Measurements from ENCODE around the gene GRAMD1B.

The GRAMD1B gene

DNA sequence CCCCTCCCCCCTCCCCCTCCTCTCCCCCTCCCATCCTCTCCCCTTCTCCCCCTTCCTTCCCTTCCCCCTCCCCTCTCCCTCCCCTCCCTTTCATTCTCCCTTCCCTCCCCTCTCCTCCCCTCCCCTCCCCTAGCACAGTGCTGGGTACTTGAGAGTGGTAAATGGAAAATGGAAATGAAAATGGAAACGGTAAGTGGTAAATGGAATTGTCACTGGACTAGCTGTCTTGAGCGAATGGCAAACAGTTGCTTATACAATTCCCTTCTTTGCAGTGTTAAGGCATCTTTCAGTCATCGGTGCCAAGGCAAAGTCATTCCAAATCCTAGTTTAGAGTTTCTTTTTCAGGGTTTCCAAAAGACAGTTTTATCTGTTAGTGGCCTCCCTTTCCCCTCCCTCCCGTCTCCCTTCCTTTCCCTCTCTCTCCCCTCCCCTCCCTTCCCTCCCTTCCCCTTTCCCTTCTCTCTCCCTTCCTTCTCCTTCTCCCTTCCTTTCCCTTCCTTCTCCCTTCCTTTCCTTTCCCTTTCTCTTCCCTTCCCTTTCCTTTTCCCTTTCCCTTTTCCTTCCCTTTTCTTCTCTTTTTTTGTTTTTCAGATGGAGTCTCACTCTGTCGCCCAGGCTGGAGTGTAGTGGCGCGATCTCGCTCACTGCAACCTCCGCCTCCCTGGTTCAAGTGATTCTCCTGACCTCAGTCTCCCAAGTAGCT is 47.3 kb downstream of the GRAMD1B start:
- DNase-seq, result no peak

DNA sequence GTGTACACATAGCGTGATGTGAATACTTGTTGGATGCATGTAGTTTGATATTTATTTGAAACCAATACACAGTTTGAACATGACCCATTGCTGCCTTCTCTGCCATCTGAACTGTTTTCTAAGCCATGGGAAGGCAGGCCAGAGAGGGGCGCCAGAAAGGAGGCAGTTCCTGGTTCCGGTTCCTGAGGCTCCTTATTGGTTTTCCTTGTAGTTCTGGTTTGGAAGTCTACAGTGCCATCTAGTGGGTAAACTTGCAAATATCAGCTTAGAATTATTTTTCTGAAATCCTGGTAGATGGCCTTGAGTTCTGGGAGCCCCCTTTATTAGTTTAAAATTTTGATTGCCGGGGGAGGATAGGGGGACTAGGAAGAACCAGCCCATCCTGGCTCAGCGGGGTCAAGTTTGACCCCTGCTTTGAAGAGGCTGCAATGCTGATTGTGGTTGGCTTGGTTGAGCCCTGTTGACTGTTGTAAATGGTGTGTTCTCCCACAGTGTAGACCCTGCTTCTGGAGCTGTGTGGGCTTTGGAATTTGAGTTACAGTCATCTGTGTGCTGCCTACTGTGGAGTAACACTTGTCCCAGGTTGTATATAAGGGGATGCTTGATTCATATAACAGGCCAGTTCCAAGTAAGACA is 48.4 kb downstream of the GRAMD1B start:
- DNase-seq, result peak; percentile 78 to 87 (median 84)

DNA sequence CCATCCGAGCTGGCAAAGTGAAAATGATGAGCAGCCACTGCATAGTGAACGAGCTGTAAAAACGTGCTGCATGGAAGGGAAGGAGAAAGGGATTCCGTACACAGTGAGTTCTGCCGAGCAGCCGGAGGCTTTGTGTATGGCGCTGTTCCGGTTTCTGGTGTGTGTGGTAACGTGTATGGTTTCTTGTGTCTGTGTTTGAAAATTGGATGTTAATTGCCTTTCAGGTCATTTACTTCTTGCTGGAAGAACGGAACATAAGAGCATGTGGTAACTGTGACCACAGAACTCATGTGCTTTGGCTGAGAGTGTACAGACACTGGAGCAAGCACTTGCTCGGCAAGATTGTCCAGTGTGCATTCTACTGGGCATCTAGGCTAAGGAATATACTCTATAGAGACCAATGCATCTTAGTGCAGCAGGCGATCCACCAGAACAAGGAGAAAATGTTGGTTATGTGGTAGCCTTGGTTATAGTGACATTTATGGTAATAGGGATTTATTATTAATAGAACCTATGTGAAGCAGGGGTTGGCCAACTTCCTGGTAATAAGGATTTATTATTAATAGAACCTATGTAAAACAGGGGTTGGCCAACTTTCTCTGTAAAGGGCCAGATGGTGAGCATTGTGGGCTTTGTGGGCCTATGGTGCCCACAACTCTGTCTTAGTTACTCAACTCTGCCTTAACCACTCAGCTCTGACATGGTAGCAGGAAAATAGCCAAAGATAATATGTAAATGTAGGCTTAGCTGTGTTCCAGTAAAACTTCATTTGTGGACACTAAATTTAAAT is 49.2 kb downstream of the GRAMD1B start:
- peak; percentile 46 to 73 (median 67) for DNase-seq

DNA sequence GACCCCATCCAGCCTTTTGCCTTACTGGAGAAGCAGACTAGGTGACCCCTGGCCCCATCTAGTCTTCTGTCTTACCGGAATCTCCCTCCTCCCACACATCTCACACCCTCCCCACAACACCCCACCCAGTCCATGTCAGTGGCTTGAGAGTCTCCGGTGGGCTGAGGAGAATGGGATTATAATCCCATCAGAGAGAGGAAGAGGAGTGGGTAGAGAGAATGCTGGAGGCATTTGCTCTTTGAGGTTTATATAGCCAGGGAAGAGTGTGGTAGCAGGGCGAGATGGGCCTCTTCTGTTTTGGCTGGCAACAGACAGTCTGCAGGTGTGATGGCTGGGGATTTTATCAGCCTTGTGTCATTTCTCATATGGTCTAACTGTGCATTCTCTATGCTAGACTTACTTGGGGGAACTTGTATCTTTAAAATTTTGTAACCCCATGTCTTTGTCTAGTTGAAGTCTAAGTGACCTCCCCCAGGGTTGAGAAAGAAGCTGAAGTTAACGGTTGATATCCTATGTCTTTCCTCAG is 50.3 kb downstream of the GRAMD1B start:
- DNase-seq, result no peak

DNA sequence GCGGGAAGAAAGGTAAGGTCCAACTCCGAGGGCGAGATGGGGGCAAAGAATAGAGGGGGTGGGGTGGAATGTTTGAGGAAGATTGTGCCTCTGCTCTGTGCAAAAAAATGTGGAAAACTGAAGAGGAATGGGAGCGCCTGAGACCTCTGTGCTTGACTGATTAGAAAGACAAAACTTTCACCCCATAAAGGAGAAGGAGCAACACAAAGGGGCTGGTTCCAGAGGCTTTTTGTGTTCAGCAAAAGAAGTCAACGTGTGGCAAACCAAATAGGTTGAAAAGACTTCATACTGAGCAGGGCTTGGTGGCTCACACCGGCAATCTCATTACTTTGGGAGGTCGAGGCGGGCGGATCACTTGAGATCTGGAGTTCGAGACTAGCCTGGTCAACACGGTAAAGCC is 50.8 kb downstream of the GRAMD1B start:
- no peak for DNase-seq

DNA sequence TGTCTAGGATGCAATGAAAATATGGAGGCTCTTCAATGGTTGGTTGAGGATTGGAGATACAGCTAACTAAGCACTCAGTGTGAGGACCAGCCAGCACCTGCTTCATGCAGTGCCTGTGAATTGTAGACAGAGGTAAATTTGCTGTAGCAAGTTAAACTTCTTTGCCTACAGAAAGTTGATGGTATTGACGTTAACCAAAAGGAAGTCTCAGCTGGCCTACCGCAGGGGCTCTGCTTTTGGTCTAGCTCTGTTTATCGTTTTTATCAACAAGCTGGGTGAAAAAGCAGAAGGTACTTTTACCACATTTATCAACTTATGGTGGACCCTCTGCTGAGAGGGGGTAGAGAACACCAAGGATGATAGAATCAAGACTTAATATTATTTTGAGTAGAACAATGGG is 51.6 kb downstream of the GRAMD1B start:
- no peak for DNase-seq

DNA sequence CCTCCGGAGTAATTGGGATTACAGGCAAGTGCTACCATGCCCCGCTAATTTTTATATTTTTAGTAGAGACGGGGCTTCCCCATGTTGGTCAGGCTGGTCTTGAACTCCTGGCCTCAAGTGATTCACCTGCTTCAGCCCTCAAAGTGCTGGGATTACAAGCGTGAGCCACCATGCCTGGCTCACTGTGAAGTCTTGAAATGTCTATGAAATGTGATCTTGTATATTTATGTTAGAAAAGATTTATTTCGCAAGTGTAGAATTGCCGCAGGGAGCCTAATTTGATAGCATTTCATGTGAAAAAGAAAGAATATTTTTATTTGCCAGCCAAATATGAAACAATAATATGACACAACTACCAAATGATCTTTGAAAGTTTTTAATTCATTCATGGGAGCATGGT is 52.1 kb downstream of the GRAMD1B start:
- DNase-seq, result no peak

DNA sequence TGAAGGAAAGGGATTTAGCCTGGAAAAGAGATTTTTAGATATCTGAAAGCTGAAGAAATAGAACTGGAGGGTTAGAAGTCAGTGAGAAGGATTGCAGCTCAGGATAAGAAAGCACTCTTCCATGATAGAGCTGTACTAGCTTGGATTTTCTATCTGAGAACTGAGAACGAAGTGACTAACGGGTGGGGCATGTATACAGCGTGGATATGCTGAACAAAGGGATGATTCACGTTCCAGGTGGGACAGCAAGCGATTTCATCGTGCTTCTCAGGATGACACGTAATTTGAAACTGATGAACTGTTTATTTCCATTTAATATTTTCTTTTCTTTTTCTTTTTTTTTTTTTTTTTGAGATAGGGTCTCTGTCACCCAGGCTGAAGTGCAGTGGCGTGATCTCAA is 53.0 kb downstream of the GRAMD1B start:
- DNase-seq, result no peak

DNA sequence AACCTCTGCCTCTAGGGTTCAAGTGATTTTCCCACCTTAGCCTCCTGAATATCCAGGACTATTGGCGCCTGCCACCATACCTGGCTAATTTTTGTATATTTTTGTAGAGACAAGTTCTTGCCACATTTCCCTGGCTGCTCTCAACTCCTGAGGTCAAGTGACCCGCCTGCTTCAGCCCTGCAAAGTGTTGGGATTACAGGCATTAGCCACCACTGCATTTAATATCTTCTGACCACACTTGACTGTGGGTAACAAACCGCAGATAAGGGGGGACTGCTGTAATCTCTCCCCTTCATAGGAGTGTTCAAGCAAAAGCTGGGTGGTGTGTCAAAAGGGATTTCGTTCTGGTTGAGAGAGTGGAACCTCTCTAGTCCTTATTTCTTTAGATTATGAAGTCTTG is 53.4 kb downstream of the GRAMD1B start:
- DNase-seq, result no peak

DNA sequence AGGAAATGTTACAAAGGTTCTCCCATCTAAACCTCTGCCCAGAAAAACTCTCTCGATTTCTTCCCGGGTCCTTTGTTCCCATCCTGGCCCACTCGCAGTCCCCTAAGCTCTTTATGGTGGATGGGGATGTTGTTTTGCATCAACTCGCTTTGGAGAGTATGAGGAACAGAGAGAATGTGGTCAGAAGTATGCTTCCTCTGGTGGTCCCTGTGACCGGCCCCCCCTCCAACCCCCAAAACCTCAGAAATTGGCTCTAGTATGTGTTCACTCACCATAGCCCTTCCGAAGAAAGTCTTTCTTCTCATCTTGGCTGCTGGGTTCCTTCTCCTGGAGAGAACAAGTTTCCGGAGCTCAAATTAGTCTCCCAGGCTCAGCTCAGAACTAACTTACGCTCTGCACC is 54.4 kb downstream of the GRAMD1B start:
- DNase-seq, result no peak

DNA sequence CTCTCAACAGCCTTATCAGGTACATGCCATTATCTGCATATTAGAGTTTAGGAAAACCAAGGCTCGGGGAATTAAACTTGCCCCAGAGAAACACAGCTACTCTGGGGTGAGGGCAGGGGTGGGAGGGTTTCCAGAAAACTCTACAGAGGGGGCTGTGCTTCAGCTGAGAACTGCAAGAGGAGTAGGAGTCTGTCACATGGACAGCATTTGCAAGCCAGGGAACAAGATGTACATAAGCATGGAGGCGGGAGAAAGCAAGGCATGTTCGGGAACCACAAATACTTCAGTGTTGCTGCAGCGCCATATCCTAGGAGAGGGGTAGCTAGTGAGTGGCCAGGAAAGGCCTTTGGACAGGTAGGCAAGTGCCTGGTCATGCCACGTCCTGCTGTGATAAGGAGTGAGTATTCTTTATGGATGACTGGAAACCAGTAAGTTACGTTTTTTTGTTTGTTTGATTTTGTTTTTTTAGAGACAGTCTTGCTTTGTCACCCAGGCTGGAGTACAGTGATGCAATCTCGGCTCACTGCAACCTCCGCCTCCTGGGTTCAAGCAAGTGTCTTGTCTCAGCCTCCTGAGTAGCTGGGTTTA is 57.2 kb downstream of the GRAMD1B start:
- DNase-seq, result peak in 1 of 4 experiments; percentile 23

DNA sequence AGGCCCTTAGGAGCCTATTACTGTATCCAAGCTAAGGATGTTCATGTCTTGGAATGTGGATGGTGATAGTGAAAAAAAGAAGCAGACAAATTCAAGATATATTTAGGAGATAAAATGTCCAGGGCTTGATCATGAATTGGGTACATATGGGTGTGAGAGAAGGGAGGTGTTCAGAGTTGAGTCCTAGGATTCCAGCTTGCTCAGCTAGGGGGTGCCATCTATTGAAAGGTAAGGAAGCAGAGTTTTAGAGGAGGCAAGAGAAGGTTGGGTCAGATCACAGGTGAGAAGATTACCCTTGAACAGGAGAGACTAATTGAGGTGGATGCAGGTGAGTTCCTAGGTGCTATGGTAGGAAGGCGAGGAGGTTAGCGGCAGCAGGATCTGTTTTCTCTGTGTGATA is 60.5 kb downstream of the GRAMD1B start:
- no peak for DNase-seq

DNA sequence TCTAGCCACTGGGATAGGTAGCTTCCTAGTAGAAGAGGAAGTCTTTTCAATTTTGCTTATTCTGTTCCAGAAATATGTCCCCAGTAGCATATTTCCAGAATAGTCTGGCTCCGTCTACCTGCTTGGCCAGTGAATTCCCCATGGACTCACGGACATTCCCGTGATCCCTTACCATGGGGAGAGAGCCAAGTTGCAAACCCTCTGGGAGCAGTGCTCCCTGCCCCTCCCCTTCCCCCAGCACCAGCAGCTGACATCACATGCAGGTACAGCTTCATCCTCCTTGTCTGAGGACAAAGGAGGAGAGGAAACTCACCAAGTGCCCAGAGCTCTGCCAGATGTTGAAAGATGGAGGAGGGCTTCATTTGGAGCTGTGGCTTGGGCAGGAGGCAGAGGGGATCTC is 61.2 kb downstream of the GRAMD1B start:
- DNase-seq, result no peak

DNA sequence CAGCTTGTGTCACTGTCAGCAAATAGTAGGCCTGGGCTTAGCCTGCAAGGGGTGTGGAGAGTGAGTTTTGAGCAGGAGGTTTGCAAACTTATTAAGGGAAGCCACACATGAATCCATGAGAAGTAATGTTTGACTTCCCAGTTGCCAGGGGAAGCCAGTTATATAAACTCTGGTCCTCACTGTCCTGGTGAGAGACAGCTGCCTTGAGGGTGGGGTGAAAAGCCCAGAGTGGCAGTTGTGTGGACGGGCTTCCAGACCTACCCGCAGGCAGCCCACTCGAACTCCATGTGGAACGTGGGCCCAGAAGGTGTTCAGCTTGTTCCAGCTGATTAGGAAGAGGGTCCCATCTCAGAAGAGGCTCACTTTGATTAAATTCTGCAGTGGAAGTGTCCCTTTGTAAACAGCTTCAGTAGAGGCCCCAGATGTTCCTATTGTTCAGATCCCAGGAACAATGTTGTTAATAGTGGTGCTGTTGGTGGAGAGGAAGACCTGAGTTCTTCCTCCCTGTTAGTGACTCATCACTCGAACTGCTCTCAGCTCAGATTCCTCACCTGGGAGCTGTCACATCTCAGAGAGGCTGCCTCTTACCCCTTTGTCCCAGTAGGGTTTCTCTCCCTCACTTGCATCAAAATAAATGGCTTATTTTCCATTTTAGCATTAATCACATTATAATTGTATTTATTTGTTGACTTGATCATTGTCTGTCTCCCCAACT is 63.4 kb downstream of the GRAMD1B start:
- no peak for DNase-seq

DNA sequence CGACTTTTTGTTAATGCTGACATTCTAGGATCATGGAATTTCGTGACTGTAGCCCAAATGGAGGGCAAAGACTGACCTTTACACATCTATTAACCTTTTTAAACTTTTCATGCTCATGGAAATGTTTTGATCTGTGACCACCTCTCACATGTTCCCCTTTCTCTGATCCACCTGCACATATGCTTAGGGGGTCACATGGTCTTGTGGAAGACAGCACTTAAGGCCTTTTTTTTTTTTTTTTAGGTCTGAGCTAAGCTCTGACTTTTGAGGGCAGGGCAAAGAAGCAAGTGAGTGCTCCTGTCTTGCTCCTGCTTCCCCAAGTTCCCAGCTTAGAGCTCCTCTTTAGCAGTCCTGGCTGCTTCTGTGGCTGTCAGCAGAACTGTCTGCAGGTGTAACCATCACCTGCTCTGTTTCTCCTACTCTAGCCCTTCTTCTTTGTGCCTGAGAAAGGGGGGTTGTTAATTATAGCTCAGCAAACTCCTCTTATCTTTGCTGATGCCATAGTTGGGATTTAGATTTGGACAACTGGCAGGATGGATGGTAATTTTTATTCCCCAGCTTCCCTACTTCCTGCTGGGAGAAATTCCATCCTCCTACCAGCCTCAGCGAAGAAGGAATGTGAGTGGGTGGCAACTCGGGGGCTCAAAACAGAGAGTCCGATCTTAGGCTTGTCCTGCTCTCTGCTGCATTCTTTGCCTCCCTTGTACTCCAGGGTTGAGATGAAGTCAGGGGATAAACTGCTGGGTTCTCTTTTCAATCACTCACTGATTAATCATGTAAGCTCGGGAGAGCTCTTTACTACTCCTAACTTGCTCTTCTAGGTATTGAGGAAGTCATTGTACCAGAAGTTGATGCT is 64.4 kb downstream of the GRAMD1B start:
- no peak for DNase-seq

DNA sequence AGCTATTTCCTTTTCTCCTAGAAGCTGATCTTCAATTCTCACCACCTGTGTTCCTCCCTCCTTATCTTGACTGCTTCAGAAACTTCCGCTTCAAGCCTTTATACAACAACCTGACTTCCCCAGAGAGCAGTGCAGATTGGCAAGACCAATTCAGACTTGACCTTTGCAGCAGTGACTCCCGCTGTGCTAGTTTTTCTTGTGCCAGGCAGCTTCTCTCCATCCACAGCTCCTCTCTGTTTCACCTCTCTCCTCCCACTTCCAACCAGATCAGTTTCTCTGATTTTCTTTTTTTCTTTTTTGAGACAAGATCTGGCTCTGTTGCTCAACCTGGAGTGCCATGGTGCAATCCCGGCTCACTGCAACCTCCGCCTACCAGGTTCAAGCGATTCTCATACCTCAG is 74.3 kb downstream of the GRAMD1B start:
- peak in 1 of 4 experiments; percentile 13 for DNase-seq

DNA sequence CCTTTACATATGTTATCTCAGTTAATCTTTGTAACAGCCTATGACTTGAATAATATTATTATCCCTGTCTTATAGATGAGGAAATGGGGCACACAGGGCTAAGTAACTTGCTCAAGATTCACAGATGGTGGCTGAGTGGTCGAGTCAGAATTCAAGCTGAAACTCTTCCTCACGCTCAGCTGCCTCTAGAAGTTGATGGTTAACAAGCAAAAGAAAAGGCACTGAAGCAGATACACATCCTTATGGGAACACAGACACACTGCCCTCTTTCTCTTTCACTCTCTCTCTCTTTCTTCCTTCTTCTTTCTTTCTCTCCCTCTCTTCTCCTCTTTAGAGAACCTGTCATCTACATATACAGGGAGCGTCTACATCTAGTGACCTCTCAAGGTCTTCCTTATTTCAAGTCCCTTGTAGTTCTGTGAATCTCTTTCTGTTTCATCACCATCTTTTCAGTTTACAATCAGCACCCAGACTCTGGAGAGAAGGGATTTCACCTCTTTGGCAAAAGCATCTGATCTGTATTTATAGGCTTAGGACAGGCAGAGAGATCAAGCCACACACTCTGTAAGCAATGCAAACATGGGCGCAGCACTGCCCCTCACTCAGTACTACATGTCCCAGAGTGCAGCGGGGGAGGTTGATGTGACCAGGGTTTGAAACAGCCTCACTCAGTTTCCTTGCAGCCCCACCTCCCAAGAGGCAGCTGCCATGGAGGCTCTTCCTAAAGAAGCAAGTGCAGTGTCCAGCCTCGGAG is 75.7 kb downstream of the GRAMD1B start:
- DNase-seq, result no peak

DNA sequence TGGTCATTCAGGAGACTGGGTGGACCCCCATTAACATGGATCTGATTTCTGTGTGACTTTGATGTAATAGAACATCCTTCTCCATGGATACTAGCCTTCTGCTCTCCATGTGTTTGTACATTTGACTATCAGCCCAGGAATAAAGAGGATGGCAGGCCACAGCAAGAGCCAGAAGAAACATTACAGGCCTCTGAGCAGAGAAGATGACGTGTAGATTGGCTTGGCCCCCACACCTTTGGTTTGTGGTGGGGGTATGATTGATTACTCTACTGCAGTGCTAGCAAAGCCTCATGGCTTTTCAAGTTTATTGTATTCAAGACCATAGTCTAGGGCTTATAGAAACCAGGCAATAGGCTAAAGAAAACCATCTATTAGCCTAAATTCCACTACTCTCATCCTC is 77.0 kb downstream of the GRAMD1B start:
- DNase-seq, result no peak

DNA sequence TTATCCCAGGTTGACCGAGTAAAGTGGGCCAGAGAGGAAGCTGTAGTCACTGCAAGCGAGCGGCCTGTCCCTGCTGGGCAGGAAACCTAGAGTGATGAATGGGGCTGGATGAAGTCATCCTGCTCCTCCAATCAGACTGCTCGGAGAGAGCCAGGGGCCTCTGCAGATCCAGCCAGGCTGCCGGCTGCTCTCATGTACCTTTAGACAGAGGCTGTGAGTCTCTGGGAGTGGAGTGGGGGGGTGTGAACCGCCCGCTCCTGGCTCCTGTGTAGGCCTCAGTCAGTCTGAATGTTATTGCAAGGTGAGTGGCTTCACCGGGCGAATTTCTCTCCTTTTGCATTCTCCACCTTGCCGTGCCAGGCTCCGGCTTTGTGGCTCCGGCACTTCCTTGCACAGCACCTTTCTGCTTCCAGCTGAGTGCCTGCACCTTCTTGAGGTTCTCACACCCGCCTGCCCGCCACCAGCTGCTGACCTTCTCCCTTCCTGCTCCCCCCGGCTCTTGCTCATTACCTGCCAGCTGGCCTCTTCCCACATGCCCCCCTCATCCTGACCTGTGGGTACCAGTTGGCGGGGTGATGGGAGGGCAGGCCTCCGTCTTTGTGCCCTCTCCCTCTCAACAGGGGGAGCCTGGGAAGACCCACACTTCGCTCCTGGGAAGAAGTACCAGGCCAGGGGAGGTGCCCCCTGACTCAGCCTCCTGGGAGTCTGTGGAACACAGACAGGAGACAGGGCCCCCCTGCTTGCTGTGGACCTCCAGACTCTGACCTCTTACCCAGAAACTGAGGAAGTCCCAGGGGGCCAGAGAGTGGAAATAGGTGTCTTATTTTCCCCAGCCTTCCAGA is 79.9 kb downstream of the GRAMD1B start:
- DNase-seq, result no peak

DNA sequence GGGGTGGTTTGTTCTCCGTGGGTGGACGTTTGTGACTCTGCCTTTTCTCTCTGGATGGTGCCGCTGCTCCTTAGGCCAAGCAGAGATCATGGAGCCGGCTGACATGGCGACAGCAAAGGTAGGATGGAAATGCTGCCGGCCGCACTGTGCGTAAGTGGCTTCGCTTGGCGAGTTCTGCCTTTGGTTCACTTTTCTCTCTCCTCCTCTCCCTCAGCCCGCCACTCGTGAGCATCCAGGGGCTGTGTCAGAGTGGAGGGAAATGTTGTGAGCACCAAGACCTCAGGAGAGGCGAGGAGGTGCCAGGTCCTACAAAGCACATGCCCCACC is 80.5 kb downstream of the GRAMD1B start:
- DNase-seq, result no peak
